GM18870 (cell line): ENCODE data around the gene SLX4IP.

Experiments used
- ATAC-seq: cut with Tn5 transposase; IDR thresholded peaks from one replicate; pipeline ENCODE4 v1.9.1; 2021; ENCODE audit warnings: moderate library complexity; ENCODE audit not compliant: unreplicated experiment

Gene SLX4IP

DNA sequence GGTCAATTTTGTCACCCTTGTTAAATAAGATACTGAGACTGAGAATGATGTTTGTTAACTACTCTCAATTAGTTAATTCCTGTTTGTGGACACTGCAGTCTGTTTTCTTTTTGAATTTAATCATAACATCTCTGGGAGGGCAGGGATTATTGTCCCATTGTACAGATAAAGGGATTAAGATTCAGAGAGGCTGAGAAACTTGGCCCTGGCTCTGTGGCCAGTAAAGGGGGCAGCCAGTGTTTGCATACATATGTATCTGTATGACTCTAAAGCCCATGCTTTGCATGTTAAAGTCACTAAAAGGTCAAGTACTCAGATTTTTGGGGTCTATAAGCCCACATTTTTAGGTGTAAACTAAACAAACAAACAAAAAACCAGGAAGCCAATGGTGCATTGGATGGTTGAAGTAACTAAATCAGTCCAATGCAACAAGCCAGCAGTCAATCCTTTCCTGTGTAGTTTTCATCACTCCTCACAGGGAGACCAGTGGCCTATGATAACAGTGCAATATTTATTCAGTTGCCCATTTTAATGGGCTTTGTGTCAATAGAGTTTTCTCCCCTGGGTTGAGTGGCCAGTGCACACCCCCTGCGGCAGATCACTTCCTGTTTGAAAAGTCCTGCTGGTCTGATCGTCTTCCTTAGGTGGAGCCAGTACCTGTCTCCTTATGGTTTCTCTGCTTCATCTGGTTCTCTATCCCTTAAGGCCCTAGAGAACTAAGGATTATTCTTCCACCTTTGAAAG is 106.7 kb downstream of the SLX4IP start:
- no peak for ATAC-seq

DNA sequence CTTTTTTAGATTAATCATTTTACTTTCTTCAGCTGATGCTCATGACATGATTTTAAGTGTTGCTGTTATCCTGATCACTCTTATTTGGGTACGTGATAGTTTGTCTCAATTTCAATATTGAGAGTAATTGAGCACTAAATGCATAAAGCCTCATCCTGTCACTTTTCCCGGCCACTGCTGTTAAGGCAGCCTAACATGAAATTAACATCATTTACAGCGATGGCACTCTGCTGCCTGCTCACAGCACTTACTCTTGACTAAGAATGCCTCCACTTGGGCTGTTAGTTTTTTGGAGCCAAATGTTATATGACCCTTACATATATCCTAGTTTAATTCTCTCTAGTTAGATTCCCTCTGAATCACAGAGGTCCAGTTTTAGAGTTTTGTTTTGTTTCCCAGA is 107.3 kb downstream of the SLX4IP start:
- no peak for ATAC-seq

DNA sequence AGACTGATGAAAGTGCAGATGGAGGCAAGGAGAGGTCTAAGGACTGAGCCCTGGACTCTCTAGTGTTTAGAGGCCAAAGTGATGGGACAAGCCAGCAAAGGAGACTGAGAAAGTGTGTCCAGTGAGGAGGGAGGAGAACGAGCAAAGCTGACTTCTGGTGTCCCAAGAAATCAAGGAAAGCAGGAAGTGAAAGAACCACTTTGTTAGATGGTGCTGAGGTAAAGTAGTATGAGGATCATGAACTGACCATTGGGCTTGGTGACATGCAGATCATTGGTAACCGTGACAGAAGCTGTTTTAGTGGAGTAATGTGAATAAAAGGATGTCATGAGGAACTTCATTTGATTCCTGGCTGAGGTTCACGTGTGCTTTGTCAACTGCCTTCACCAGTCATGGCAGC is 108.4 kb downstream of the SLX4IP start:
- no peak for ATAC-seq

DNA sequence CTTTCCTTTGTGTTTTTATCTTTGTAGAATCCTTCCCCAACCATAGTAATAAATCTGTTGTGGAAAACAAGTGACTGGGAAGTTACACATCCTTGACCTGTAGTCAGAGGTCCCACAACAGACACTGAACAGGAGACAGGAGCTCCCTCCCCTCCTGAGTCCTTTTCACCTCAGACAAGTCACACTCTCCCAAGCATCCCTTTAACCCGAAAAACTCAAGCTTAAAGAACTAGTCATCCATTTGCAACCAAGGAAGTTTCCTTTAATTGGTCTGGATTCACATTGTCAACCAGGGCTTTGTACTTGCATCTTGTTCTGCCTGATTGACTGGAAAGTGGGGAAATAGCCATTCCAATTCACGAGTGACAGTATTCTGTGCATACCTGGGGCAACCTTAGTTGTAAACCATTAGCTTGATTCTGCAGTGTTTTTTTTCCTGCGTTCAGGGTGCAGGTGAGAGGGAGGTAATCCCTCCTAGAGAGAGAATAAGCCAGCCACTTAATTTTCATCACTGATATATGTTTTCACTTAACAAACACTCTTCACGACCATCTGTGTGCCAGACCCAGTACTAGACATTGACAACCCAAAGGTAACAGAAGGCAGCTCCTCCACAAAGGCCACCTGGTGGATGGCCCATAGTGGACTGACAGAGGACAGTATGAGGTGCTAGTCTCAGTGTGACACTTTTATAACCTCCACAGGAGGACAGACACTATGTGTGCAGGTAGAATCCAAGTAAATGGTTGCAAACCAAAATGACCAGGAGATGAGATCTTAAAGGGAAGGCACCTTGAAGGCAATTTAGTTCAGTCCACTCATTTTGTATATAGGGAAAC is 112.4 kb downstream of the SLX4IP start:
- ATAC-seq, result no peak

DNA sequence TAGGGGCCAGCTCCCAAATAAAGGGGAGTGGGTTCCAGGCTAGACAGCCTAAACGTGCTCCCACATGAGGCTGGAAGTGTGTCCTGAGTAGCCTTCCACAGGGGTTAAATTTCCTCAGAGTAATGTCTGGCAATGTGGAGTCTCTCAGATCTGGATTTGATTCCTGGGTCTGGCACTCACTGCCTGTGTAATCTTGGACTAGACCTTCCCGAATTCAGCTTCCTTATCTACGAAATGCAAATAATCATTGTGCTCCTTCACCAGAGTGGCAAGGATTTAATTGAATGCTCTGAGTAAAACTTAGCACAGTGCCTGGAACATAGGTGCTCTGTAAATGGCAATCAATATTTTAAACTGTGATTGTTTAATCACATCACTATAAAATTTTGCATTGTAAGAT is 114.4 kb downstream of the SLX4IP start:
- ATAC-seq, result no peak

DNA sequence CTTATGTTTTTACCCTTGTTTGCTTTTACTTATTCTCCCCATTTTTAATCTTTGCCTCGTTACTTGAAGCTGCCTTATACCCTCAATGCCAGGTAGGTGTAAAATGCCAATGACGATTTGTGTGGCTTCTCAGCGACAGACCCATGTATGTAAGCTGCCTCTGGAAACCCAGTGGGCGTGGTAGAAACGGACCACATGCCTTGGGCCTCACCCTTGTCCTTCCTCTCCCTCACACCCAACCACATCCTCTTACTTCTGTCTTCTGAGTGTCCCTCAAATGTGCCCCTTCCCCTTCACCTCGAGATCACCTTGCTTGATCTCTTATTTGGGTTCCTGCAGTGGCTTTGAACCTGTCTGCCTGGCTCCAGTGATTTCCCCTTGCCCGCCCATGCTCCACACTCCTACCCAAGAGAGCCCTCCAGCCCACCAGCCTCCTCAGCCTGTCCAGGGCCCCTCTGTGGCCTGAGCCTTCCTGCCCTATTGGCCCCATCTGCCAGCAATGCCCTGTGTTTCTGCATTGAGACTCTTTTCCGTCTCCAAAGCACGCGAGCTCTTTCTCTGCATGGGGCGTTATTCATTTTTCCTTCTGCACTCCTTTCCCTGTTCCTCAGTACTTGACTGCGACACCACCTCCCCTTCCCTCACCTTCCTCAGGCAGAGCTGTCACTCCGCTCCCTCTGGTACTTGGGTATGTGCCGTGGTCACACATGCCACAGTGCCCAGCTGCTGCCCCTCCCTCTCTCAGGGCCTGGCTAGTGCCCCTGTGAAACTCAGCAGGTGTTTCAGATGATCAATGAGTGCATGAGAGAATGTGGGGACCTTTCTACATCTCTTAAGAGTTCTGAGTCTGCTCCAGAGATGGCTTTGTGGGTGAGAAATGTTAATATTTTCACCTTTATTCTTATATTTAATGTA is 115.4 kb downstream of the SLX4IP start:
- ATAC-seq, result no peak

DNA sequence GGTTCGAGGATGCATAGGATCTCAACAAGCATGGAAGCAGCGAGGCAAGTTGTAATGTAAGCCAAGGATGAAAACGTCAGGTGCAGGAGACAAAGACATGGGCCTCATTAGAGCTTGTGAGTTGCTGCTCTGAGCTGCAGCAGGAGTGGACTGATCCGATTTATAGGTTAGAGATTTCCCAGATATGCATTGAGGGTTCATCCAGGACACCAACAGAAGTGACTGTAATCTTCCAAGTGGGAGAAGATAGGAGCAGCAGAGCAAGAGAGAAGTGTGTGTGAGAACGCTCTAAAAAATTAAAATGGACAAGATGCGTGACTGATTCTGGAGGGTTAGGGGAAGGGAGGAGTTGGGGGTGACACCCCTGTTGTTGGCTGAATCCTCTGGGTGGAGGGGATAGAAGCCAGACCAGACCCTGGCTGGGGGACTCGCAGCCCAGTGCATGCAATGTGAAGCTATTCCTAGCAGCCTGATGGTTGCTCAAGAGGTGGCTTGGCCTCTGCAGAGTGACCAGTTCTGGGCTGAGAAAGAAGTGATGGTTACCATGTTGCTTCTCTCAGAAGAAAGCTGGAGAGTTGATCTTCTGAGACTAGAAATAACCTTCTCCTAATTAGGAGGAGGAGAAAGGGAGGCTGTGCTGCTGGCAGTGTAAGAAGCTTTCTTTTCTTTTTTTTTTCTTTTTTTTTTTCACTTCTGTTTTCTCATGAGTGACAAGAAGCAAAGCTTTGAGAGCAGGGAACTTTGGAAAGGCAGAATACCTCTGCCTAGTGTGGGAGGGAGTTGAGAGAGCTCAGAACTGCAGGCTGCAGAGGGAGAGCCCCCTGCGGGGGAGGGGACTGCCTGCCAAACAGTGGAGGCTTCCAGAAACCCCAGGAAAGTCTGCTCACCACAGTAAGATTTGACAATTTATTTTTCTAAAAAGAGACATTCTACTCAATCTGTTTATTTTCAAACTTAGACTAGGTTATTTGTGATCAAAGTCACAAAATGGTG is 116.9 kb downstream of the SLX4IP start:
- ATAC-seq, result peak; percentile 61

DNA sequence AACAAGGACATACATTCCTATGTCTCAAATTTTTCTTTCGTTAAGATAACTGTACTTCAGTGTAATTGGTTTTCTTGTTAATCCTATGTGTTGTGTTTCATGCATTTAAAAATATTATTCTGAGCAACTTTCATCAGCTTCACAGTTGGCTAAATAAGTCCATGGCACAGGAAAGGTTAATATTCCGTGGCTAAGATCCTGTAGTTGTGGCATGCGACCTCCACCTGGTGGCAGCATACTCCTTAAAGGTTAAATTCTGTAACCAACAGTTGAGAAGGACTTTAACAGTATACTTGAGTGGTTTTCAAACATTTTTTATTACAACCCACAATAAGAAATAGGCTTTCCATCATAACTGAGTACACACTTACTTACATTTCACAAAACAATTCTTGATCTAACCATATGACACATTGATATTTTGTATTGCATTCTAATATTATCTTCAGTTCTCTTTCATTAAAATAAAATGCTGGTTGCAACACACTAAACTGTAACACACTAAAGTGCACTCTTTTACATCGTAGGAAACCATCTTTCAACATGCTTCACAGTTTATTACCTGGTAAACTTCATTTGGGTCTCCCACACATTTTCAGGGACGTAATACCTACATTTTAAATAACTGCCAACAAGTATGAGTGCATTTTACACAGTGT is 118.3 kb downstream of the SLX4IP start:
- no peak for ATAC-seq

DNA sequence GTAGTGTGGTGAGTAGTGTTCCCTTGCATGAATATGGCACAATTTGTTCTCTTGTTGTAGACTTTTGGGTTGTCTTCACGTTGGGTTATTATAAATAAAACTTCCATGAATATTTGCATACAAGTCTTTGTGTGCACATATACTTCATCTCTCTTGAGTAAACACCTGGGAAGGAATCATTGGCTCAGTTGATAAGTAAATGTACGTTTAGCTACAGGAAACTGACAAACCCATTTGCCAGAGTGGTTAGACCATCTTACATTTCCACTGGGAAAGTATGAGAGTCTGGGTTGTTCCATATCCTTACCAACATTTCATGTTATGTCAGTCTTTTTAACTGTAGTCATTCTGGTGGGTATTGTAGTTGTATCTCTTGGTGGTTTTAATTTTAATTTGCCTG is 119.2 kb downstream of the SLX4IP start:
- no peak for ATAC-seq

DNA sequence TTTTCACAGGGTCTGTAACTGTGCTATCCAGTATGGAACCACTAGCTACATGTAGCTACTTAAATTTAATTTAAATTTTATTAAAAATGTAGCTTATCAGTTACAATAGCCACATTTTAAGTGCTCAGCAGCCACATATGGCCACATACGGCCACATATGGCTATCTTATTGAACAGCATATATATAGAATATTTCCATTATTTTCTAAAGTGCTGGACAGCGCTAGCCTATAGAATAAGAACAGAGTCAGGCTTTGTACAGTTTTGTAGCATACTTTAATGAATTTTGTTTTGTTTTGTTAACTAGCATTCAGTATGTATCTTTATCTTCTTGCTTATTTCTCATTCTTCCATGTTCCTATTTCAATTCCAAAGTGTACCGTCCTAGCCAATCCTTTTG is 120.3 kb downstream of the SLX4IP start:
- ATAC-seq, result no peak

DNA sequence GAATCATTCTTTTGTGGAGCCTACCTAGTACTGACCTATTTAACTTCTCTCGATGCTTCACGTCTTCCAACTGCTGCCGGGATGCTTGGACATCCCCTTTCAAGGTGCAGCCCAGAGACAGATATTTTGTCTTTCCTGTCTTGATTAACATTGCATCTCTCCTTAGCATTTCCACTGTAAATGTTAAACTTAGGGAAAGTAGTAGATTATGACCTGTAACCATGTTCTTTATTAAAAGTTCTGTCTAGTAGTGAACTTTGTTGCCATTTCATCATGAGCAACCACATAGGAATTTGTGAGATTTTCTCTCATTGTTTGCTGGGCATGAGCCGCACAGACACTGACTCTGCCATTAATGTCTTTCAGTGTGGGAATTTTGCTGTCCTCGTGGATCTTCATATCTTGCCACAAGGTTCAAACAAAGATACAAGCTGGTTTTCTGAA is 120.8 kb downstream of the SLX4IP start:
- no peak for ATAC-seq

DNA sequence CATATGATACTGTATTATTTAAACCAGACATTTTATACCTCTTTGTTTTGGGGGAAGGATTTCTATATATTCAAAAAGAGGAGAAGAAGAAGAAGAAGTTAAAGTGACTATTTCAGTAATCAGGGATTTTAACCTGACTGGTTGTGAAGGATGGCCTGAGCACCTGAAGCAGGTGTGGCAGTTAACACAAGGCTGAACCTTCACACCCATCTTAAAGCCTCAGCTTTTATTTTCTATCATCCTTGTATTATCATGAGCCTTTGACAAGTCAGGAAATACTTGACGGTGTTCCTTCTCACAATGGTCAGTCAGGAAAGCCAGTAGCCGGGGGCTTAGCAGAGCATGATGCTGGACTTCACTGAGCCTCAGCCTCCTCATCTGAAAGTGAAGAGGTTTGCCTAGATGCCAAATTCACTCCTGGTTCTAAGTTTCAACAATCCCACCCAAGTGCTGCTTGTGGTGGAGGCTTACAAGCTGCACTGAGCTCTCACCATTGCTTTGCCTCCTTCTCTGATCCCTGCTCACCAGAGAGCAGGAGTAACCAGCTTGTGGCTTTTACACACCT is 121.5 kb downstream of the SLX4IP start:
- no peak for ATAC-seq

DNA sequence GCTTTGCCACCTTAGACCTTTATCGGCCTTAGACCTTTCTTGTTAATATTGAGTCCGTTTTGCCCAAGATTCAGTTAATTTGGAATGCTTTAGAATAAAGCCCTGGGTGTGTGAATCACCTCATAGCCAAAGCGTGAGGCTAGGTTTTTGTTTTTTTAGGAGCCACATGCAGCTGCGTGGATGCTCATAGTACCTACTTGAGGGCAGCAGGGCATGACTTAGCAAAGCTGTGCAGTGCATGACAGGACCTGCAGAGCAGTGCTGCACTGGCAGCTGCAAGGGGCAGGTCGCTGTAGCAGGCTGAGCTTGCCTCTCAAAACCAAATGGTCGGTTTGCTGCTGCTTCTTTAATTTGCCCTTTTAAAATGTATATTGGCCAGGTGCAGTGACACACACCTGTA is 122.6 kb downstream of the SLX4IP start:
- no peak for ATAC-seq

DNA sequence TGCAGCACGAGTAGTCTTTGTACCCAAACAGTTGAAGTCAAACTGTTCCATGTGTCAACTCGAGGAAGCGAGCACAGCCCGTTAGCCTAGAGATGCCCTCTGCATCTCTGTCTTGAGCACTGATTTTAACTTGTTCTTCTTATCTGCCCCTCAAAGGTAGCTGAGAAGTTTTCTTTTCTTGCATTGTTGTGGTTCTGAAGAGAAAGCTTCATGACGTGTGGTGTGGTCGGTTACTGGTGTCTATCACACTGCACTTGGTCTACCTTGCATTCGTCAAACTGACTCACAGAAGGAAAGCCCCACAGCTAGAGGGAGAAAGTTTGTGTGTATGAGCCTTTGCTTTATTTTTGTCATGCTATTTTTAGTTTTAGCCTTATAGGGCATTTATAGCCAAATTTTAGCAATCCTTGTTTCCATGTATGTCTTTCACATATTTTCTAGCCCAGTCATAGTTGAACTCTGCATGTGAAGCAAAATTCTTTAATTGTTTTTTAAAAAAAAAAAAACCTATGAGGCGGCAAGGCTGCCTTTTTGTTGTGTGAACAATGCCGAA is 123.6 kb downstream of the SLX4IP start:
- peak; percentile 93 for ATAC-seq

DNA sequence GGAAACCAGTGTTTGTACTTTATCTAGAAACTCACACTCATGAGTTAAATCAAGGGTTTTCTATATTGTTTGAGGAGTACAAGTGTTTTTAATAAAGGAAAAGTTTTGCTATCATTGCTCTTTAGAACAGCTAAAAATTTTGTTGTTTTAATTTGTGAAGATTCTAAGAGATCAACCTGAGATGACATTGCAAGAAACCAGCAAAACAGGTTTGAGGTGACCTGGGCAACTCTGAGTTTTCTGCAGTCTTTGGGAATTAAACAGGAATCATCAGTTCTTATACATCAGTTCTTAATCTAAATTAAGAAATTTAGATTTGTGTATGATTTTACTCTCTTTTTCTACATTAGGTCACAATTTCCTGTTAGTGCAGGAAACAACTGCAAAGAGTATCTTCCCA is 124.2 kb downstream of the SLX4IP start:
- no peak for ATAC-seq

DNA sequence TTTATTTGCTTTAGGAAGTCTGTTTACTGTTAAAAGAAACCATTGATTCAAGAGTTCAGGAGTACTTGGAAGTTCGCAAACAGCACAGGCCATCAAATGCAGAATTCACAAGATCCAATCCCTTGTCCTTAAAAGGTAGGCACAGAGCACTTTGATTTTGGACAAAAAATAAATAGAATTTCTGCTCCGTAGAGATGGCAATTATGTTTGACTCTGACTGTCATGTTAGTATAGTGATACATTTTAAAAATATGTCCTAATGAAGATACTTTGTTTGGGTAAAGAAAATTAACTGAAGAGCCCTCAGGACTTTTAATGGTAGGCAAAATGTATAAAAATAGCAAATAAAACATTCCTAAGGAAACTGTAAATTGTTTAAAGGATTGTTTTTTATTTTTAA is 125.6 kb downstream of the SLX4IP start:
- ATAC-seq, result no peak

DNA sequence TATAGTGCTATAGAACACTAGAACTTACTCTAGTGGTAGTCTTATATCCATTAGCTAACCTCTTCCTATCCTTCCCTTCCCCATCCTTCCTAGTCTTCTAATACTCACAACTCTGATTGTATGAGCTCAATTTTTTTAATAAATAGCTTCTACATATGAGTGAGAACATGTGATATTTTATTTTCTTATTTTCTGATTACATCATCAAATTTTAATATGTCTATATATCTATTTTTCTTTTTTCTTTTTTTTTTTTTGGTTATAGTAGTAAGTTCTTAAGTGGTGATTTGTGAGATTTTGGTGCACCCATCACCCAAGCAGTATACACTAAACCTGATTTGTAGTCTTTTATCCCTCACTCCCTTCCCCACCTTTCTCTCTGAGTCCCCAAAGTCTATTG is 126.2 kb downstream of the SLX4IP start:
- ATAC-seq, result no peak

DNA sequence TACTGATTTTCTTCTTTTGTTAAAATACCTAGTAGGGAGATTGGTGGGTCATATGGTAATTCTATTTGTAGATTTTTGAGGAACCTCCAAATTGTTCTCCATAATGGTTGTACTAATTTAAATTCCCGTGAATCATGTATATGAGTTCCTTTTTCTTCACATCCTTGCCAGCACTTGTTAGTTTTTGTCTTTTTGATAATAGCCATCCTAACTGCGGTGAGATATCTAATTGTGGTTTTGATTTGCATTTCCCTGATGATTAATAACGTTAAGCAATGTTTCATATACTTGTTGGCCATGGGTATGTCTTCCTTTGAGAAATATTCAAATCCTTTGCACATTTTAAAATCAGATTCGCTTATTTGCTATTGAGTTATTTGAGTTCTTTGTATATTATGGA is 127.8 kb downstream of the SLX4IP start:
- no peak for ATAC-seq

DNA sequence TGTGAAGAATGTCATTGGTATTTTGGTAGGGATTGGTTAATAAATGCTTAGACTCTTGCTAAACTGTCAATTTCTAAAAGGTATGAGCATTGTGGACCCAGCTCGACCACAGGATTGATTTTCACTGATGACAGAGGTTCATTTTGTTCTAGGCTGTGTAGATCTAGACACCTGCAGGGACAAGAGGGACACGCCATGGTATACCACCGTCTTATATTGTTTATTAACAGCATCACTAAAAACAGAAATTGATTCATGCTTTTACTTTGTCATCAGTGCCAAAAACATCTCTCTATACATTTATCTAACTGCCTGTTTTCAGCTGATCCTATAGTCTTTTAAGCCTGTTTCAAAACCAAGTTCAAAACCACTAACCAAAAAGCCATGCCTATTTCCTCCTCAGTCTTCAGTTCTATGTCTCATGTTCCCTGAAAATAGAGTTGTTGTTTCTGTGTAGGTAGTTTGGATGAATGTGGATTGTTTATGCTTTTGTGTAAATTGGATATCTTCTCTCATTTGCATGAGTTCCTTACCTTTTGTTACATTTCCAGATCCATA is 128.9 kb downstream of the SLX4IP start:
- no peak for ATAC-seq
